DND-41 (cell line): ENCODE measurements around the gene MAP1LC3B.

Source experiments
- CTCF ChIP-seq: IDR thresholded peaks from 2 replicates; pipeline ENCODE4 v1.5.1; 2012; ENCODE audit warnings: borderline replicate concordance, low read length, moderate library complexity, mild to moderate bottlenecking; ENCODE audit not compliant: poor library complexity, severe bottlenecking; ENCODE audit errors: extremely low read depth
- EZH2 ChIP-seq: IDR thresholded peaks from 3 replicates; pipeline ENCODE4 v1.6.1; 2012; ENCODE audit warnings: borderline replicate concordance, low read depth, mild to moderate bottlenecking, moderate library complexity, low read length, inconsistent platforms; ENCODE audit not compliant: severe bottlenecking

GRCh38 chr16:87448866-87449265 lies 56.7 kb downstream of the MAP1LC3B start:
- TF ChIP-seq EZH2 (no peak), CTCF (no peak)
